WTC11 (cell line): ENCODE measurements around the gene KLHL30.

Experiments
- CTCF ChIP-seq: fragments of 200-600 bp; IDR thresholded peaks from 2 replicates; pipeline ENCODE4 v1.8.0; 2022; ENCODE audit warnings: antibody characterized with exemption
- ELF4 ChIP-seq: sonication (generic); formaldehyde crosslinking; IDR thresholded peaks from 2 replicates; pipeline ENCODE4 v1.8.1; 2022; ENCODE audit warnings: low read depth, mild to moderate bottlenecking, moderate library complexity, missing genetic modification reagents
- TCF7 ChIP-seq: sonication (generic); formaldehyde crosslinking; IDR thresholded peaks from 2 replicates; pipeline ENCODE4 v1.8.0; 2022; ENCODE audit warnings: mild to moderate bottlenecking, low read depth, missing genetic modification reagents, moderate library complexity
- ZNF281 ChIP-seq: sonication (generic); formaldehyde crosslinking; IDR thresholded peaks from 2 replicates; pipeline ENCODE4 v1.8.0; 2023; ENCODE audit warnings: mild to moderate bottlenecking, missing genetic modification reagents

GRCh38 chr2:238100049-238100820, 38.2 kb upstream of the KLHL30 start, which contains the start of gene ESPNL:
- TF ChIP-seq ZNF281 (CRISPR knock-in tag) (no peak), TCF7 (CRISPR knock-in tag) (no peak), CTCF (no peak), ELF4 (CRISPR knock-in tag) (no peak)
